Measurements from ENCODE around the gene DTD1.

Gene DTD1

DNA sequence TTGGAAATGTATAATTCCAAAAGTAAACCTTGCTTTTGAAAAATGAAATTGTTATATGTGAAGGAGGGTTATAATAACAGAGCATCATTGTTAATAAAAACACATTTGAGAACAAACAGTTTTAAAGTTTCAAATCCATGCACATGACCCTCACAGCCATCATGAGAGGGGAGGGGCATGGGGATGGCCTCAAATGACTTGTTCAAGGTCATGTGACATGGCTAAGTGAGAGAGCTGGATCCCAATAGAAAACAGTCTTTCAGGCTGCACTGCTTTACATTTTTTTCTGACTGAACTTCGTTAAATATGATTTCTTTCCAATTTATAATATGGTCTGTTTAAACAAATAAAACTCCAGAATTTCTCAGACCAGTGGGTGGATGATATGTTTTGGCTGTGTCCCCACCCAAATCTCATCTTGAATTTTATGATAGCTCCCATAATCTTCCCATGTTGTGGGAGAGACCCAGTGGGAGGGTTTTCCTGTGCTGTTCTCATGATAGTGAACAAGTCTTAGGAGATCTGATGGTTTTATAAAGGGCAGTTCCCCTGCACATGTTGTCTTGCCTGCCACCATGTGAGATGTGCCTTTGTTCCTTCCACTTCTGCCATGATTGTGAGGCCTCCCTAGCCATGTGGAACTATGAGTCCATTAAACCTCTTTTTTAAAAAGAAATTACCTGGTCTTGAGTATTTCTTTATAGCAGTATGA, 66.0 kb downstream of the DTD1 start:
- Histone ChIP-seq H3K4me3 (no peak overlapping the region), H3K27ac (no peak overlapping the region)

DNA sequence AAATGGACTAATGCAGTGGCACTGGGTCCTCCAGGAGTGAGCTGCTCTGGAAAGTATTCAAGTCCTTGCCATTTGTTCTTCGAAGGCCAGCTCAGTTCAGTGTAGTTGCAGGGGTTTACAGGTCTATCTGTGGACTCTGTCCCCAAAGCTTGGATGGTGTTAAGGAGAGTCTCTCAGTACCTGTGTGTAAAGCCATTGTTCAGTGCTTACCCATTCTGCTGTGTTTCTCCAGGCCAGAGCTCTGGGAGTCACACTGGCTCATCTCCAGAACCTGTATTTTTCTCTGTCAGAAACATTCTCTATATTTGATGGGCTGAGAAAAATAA, 66.6 kb downstream of the DTD1 start:
- Histone ChIP-seq H3K27ac (no peak overlapping the region), H3K4me3 (no peak overlapping the region)

DNA sequence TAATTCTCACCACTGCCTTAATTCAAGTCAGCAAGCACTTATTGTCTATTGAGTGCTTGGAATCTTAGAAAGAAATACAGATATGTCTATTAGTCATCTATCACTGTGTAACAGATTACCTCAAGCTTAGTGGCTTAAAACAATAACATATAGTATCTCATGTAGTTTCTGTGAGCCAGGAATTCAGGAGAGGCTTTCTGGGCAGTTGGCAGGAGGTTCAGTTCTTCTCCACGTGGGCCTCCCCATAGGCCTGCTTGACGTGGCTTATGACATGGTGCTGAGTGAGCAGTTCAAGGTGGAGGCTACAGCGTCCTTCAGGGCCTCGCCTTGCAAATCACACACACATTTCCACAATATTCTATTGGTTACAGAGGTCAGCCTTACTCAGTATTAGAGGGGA, 69.7 kb downstream of the DTD1 start:
- no peak overlapping the region for H3K4me3 ChIP-seq
- no peak overlapping the region for H3K27ac ChIP-seq

GRCh38 chr20:18662279-18663040, 74.6 kb downstream of the DTD1 start:
- no peak overlapping the region for H3K27ac ChIP-seq
- no peak overlapping the region for H3K4me3 ChIP-seq

DNA sequence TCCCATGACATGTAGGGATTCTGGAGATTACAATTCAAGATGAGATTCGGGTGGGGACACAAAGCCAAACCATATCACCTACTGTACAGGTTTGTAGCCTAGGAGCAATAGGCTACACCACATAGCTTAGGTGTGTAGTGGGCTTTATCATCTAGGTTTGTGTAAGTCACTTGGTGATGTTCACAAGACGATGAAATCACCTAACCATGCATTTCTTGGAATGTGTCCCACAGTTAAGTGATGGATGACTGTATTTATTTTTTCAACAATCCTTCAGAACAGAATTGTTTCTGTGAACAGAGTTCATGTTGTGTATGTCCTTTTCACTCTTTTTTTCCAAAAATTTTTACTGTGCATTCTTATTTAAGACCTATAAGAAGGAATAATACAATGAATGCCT, 76.1 kb downstream of the DTD1 start:
- no peak overlapping the region for H3K4me3 ChIP-seq
- no peak overlapping the region for H3K27ac ChIP-seq

DNA sequence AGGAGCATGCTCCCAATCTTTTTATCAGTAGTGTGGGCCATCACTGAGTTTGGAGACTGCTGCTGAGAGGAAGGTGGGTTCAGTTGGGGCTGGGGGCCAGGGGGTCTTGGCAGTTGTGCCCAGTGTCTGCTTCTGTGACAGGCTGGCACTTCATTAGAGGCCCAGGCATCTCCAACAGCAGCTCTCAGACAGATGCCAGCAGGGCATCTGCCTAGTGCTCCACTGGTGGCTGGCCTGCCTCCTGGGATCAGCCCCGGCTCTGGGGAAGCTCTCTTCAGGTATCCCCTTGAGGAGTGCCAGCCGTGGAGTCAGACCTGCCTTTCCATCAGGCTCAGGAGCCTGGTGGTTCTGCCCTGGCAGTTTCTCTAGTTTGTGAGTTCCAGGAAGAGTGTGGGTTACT, 77.3 kb downstream of the DTD1 start:
- Histone ChIP-seq H3K27ac (no peak overlapping the region), H3K4me3 (no peak overlapping the region)

DNA sequence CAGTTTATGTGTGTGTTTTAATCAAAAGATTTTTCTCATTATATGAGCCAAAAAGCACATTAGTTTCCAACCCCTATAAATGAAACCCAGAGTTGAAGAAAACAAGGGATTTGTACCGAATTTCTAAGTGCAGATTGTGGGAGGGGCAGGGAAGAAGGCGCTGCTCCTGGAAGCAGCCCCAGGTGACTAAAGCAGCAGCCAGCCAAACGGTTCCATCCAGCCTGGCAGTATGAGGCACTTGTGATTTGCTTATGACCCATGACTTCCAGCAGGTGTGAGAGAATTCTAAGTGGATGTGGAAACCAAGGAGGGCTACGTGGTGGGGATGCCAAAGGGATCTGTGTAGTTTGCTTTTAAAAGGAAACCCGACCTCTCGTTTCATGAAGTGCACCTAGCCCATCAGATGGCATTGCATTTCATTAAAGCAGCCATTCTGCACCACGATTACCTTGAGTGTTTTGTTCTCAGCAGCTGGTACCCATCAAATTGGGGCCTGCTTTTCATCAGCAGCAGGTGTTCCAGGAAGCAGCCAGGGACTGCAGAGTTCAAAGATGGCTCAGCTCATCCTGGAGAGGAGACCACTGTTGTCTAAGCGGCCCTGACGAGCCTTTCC, 79.1 kb downstream of the DTD1 start:
- H3K4me3 ChIP-seq = no peak overlapping the region
- H3K27ac ChIP-seq = no peak overlapping the region

GRCh38 chr20:18669241-18670019, 81.6 kb downstream of the DTD1 start:
- Histone ChIP-seq H3K27ac (no peak overlapping the region), H3K4me3 (no peak overlapping the region)

GRCh38 chr20:18671203-18671710, 83.4 kb downstream of the DTD1 start:
- no peak overlapping the region for H3K27ac ChIP-seq
- H3K4me3 ChIP-seq = no peak overlapping the region

DNA sequence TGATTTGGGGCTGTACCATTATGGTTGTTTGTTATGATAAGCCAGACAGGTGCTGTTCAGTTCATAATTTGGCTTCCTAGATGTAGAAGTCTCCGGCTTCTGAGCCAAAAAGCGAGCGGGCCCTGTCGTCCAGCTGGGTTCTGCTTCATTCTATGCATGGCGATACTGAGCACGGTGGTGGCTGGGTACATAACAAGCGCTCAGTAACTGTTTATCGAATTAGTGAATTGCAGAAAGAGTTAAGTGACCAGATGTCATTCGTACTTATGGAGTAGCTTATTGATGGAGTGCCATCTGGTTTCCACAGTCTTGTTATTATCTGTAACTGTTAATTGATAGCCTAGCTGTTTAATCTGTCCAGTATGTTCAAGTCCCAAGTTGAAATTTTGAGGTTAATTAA, 85.0 kb downstream of the DTD1 start:
- Histone ChIP-seq H3K4me3 (no peak overlapping the region), H3K27ac (no peak overlapping the region)

- no peak overlapping the region for H3K27ac ChIP-seq
Observed at GRCh38 chr20:18676396-18676795, 88.5 kb downstream of the DTD1 start.

GRCh38 chr20:18677126-18677525, 89.3 kb downstream of the DTD1 start:
- H3K4me3 ChIP-seq = no peak overlapping the region
- H3K27ac ChIP-seq = no peak overlapping the region

More at GRCh38 chr20:18676396-18676795, 88.5 kb downstream of the DTD1 start:
- no peak overlapping the region for H3K4me3 ChIP-seq

DNA sequence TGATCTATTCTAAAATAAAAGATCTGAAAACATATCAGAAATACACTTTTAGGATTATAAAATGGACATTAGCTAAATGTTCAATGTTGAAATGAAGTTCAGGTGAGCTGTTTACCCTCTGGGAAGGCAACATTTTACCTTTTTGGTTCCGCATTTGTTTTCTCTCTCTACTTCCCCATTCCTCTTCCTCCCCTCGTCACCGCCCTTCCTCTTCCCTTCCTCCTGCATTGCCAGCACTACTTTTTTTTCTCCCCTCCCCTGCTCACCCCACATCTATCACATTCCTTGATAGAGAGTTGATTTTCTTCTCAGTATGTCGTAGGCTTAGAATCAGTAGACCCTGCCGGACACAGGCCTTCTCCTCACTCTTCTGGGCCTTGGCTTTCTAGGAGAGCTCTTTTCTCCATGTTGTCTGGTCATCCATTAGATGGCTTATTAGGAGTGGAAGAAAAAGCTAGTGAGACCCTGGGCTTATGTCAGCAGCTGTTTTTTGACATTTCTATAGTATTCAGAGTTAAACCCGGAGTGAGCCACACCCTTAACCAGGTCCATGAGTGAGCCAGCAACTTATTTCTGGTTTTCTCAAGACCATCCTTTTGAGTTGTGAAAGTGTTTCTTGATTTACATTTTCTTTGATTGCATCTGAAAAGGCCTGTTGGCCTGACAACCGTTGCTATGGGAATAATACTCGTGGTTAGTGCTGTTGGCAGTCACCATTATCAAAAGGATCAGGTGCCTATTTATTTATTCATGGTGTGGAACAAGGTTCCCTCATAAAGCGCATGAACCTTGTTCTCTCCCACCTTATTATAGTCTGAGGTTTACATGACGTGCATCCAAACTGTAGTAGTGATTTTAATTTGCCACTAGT, 90.9 kb downstream of the DTD1 start:
- no peak overlapping the region for H3K27ac ChIP-seq

DNA sequence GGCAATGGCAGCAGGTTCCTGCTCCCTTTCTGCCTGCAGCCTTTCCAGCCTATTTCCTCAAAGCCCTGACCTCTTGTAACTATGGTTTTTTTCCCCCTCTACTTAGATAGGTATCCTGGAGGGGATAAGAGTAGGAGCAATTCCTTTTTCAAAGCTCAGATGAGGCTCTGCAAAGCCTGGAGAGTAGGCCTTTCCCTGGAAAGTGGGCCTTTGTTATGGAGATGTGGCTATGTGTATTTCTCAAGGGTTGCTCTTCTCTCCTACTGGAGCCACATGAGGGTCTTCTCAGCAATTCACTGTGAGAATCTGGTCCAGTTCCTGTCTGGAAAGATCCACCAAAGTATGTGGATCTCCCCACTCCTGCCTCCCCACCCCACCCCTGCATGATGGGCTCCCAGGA, 96.0 kb downstream of the DTD1 start:
- Histone ChIP-seq H3K27ac (no peak overlapping the region), H3K4me3 (no peak overlapping the region)

More for the DNA sequence above, 90.9 kb downstream of the DTD1 start:
- H3K4me3 ChIP-seq = no peak overlapping the region

GRCh38 chr20:18684775-18685174, 96.9 kb downstream of the DTD1 start:
- no peak overlapping the region for H3K27ac ChIP-seq
- H3K4me3 ChIP-seq = no peak overlapping the region

DNA sequence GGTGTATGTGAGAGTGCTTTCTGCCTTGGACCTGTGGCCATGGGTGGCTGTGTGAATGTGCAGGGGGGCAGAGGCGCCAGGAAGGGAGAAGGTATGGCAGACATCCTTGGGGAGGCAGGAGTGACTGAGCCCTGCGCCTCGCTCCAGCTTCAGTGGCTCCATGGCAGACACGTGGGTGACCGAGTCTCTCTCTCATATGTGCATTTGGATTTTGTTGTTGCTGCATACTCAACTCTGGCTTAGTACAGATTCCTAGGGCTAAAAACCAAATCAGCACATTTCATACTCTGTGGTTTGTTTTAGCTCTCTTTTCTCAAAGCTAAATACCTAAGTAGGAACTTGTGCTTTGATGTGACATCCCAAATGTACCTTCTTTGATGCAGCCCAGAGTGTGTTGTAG, 97.6 kb downstream of the DTD1 start:
- Histone ChIP-seq H3K27ac (no peak overlapping the region), H3K4me3 (no peak overlapping the region)

DNA sequence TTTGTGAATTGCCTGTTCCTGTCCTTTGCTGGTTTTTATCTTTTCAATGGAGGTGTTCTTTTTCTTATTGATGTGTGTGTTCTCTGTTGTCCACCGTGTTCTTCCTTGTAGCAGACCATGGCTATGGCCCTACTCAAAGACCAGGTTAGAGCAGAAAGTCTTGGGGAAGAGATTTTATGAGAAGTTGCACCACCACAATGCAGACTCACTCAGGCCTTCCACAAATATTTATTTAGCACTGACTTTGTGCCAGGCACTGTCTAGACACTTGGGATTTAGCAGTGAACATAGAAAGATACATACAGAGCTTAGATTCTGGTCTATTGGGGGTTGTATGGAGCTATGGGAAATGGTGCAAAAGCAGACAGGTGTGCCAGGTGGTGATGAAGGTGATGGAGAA, 98.8 kb downstream of the DTD1 start:
- Histone ChIP-seq H3K4me3 (no peak overlapping the region), H3K27ac (no peak overlapping the region)

DNA sequence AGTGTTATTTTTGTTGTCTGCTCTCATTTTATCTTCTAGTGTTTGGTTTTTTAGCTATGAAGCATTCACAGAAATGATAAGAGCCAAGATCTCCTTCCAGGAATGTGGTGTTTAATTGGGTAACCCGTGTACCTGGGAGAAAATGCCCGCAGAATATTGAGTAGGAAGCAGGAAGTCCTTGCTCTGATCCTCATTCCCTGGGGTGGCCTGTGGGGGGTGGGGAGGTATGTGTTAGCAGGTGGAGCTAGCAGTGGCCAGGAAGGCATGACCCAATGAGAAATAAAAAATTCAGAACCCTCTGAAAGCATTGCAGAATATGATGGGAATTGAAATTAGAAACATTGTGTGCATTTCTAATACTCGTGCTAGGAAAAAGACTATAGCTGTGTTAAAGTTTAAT, 100.8 kb downstream of the DTD1 start:
- no peak overlapping the region for H3K4me3 ChIP-seq

DNA sequence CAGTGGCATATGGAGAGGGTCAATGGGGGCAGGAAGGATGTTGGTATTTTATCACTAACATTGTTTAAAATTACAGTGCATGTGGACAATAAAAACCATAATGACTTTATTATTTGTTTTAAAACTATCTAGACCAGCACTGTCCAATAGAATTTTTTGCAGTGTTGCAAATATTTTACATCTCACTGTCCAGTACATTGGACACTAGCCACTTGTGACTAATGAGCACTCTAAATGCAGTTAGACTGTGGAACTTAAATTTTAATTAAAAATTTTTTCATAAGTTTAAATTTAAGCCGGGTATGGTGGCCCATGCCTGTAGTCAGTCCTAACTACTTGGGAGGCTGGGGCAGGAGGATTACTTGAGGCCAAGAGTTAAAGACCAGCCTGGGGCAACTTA, 101.7 kb downstream of the DTD1 start:
- no peak overlapping the region for H3K4me3 ChIP-seq
- H3K27ac ChIP-seq = no peak overlapping the region

More for the DNA sequence above, 100.8 kb downstream of the DTD1 start:
- no peak overlapping the region for H3K27ac ChIP-seq
